Astrocyte (in vitro differentiated cells and primary cell): ENCODE results near the gene PRSS50. TPM values are rescaled to one million over a fixed set of nuclear protein-coding genes. Genes with fewer than 3 reads are reported as not detected.

Experiments
- DNase-seq: peaks from one replicate; pipeline ENCODE4 v3.0.0-alpha.2; 2010; ENCODE audit warnings: low read depth
- FAIRE-seq: peaks from 2 replicates; lab custom pipeline; 2011; peaks lifted over from hg19 to GRCh38; lab: Jason Lieb, UNC
- H2AFZ ChIP-seq: 2 replicates; pipeline ENCODE4 v1.6.0; 2012; ENCODE audit warnings: low read depth, low read length, inconsistent platforms
- H3K27ac ChIP-seq: 2 replicates; pipeline ENCODE4 v1.5.1; 2011; ENCODE audit warnings: low read depth, low read length, inconsistent platforms
- H3K27me3 ChIP-seq: 2 replicates; pipeline ENCODE4 v1.6.0; 2011; ENCODE audit warnings: low read length, inconsistent platforms; ENCODE audit not compliant: insufficient read depth
- H3K36me3 ChIP-seq: 2 replicates; pipeline ENCODE4 v1.5.1; 2011; ENCODE audit warnings: low read length, inconsistent platforms; ENCODE audit not compliant: insufficient read depth
- H3K4me1 ChIP-seq: 2 replicates; pipeline ENCODE4 v1.5.1; 2011; ENCODE audit warnings: low read length, inconsistent platforms; ENCODE audit not compliant: insufficient read depth
- H3K4me2 ChIP-seq: 2 replicates; pipeline ENCODE4 v1.6.0; 2012; ENCODE audit warnings: low read length, inconsistent platforms
- H3K4me3 ChIP-seq: 2 replicates; pipeline ENCODE4 v1.5.1; 2011; ENCODE audit warnings: low read depth, mild to moderate bottlenecking, low read length, inconsistent platforms; ENCODE audit not compliant: insufficient read depth
- H3K79me2 ChIP-seq: 2 replicates; pipeline ENCODE4 v1.6.0; 2012; ENCODE audit warnings: mild to moderate bottlenecking, low read length, inconsistent platforms; ENCODE audit not compliant: insufficient read depth
- H3K9ac ChIP-seq: 2 replicates; pipeline ENCODE4 v1.6.0; 2012; ENCODE audit warnings: mild to moderate bottlenecking, low read length, inconsistent platforms
- H3K9me3 ChIP-seq: 2 replicates; pipeline ENCODE4 v1.5.1; 2012; ENCODE audit warnings: low read depth, mild to moderate bottlenecking, low read length, inconsistent platforms; ENCODE audit not compliant: insufficient read depth
- H4K20me1 ChIP-seq: 2 replicates; pipeline ENCODE4 v1.6.0; 2012; ENCODE audit warnings: low read length, inconsistent platforms; ENCODE audit not compliant: insufficient read depth
- H3K27ac Mint-ChIP-seq: one replicate; pipeline ENCODE4 v1.8.0; 2021; ENCODE audit warnings: mild to moderate bottlenecking, mixed read lengths; ENCODE audit not compliant: unreplicated experiment
- H3K27me3 Mint-ChIP-seq: one replicate; pipeline ENCODE4 v1.8.0; 2021; ENCODE audit warnings: low read depth, mixed read lengths; ENCODE audit not compliant: unreplicated experiment
- H3K36me3 Mint-ChIP-seq: one replicate; pipeline ENCODE4 v1.8.0; 2021; ENCODE audit warnings: low read depth, mixed read lengths; ENCODE audit not compliant: unreplicated experiment
- H3K4me1 Mint-ChIP-seq: one replicate; pipeline ENCODE4 v1.8.0; 2021; ENCODE audit warnings: low read depth, mixed read lengths; ENCODE audit not compliant: unreplicated experiment
- H3K4me3 Mint-ChIP-seq: one replicate; pipeline ENCODE4 v1.8.0; 2021; ENCODE audit warnings: mild to moderate bottlenecking, moderate library complexity, mixed read lengths; ENCODE audit not compliant: unreplicated experiment
- H3K9me3 Mint-ChIP-seq: one replicate; pipeline ENCODE4 v1.8.0; 2021; ENCODE audit warnings: mild to moderate bottlenecking, mixed read lengths; ENCODE audit not compliant: unreplicated experiment
- CTCF ChIP-seq: IDR thresholded peaks from 2 replicates; pipeline ENCODE4 v1.5.1; 2011; ENCODE audit warnings: low read depth, mild to moderate bottlenecking, inconsistent platforms, low read length, moderate library complexity; ENCODE audit not compliant: insufficient read depth
- EZH2 ChIP-seq: IDR thresholded peaks from 2 replicates; pipeline ENCODE4 v1.6.1; 2012; ENCODE audit warnings: mild to moderate bottlenecking, low read length, inconsistent platforms; ENCODE audit not compliant: insufficient read depth
- total RNA-seq: library from RNA; stranded (reverse); gene quantifications from 2 replicates; pipeline ENCODE4 v1.2.1, GENCODE V29; 2021

Gene PRSS50
- total RNA-seq, 1 donor from 2014 or later = not detected

GRCh38 chr3:46682974-46683373 lies 34.7 kb downstream of the PRSS50 start:
- DNase-seq (no peak), FAIRE-seq (no peak)
- Mint-ChIP-seq H3K36me3 (peaks cover 32% of the 10 kb centered on the region), H3K4me1 (no peaks in the 10 kb centered on the region), H3K4me3 (no peak overlapping the region), H3K27me3 (peaks cover 45% of the 10 kb centered on the region), H3K9me3 (peaks cover 3% of the 10 kb centered on the region), H3K27ac (no peak overlapping the region)
- TF ChIP-seq EZH2 = no peak
- TF ChIP-seq CTCF = no peak
- Histone ChIP-seq H3K9me3 (no peaks in the 10 kb centered on the region), H3K27me3 (no peaks in the 10 kb centered on the region), H3K79me2 (no peaks in the 10 kb centered on the region), H4K20me1 (no peaks in the 10 kb centered on the region), H3K36me3 (no peaks in the 10 kb centered on the region), H3K4me1 (no peaks in the 10 kb centered on the region), H3K4me3 (no peak overlapping the region), H3K4me2 (no peak overlapping the region), H2AFZ (no peak overlapping the region), H3K9ac (no peak overlapping the region), H3K27ac (no peak overlapping the region)

GRCh38 chr3:46681856-46682540 lies 35.7 kb downstream of the PRSS50 start:
- Mint-ChIP-seq H3K36me3 (peaks cover 30% of the 10 kb centered on the region), H3K4me3 (no peak overlapping the region), H3K9me3 (peaks cover 5% of the 10 kb centered on the region), H3K27me3 (peaks cover 42% of the 10 kb centered on the region), H3K4me1 (no peaks in the 10 kb centered on the region), H3K27ac (no peak overlapping the region)
- H3K27me3 ChIP-seq = no peaks in the 10 kb centered on the region
- H3K36me3 ChIP-seq = no peaks in the 10 kb centered on the region
- DNase-seq (no peak), FAIRE-seq (no peak)
- no peaks in the 10 kb centered on the region for H3K9me3 ChIP-seq
- no peaks in the 10 kb centered on the region for H4K20me1 ChIP-seq
- no peaks in the 10 kb centered on the region for H3K79me2 ChIP-seq
- no peak overlapping the region for H3K4me2 ChIP-seq
- TF ChIP-seq CTCF = no peak
- no peak for TF ChIP-seq EZH2
- no peaks in the 10 kb centered on the region for H3K4me1 ChIP-seq
- H3K9ac ChIP-seq = no peak overlapping the region
- no peak overlapping the region for H2AFZ ChIP-seq
- H3K4me3 ChIP-seq = no peak overlapping the region
- H3K27ac ChIP-seq = no peak overlapping the region

GRCh38 chr3:46681387-46681786 lies 36.3 kb downstream of the PRSS50 start:
- H3K9me3 Mint-ChIP-seq = peaks cover 6% of the 10 kb centered on the region
- no peaks in the 10 kb centered on the region for H3K4me1 Mint-ChIP-seq
- no peaks in the 10 kb centered on the region for H4K20me1 ChIP-seq
- no peak overlapping the region for H3K27ac ChIP-seq
- H3K79me2 ChIP-seq = no peaks in the 10 kb centered on the region
- H3K4me3 Mint-ChIP-seq = no peak overlapping the region
- H3K4me3 ChIP-seq = no peak overlapping the region
- TF ChIP-seq CTCF (no peak), EZH2 (no peak)
- no peaks in the 10 kb centered on the region for H3K27me3 ChIP-seq
- no peak overlapping the region for H3K9ac ChIP-seq
- H3K27ac Mint-ChIP-seq = no peak overlapping the region
- FAIRE-seq (no peak), DNase-seq (no peak)
- H3K36me3 ChIP-seq = no peaks in the 10 kb centered on the region
- peaks cover 42% of the 10 kb centered on the region for H3K27me3 Mint-ChIP-seq
- no peaks in the 10 kb centered on the region for H3K9me3 ChIP-seq
- no peaks in the 10 kb centered on the region for H3K4me1 ChIP-seq
- peaks cover 30% of the 10 kb centered on the region for H3K36me3 Mint-ChIP-seq
- H2AFZ ChIP-seq = no peak overlapping the region
- no peak overlapping the region for H3K4me2 ChIP-seq
